HepG2 (cell line): ENCODE results near the gene KPNB1. TPM values are rescaled to one million over a fixed set of nuclear protein-coding genes. Genes with fewer than 3 reads are reported as not detected.

Source experiments
- ATAC-seq: fragments of 200-7000 bp; cut with Tn5 transposase; 3 replicates; pipeline ENCODE4 v1.9.1; 2020; ENCODE audit warnings: mild to moderate bottlenecking, moderate library complexity
- BruUV-seq: library from RNA; stranded (reverse); fragments of 400-500 nt; replicated peaks from 2 replicates; lab custom pipeline; 2021; lab: Mats Ljungman, UMichigan
- CTCF ChIA-PET: fragments of 300-600 bp; formaldehyde crosslinking; extraction: SDS; loops from one replicate; lab custom pipeline; 2021; ENCODE audit warnings: low total read pairs, inconsistent platforms, low intra/inter-chr PET ratio; lab: Yijun Ruan, JAX
- POLR2A ChIA-PET: fragments of 350-600 bp; sonication (Branson Sonifier 250); formaldehyde crosslinking; loops from one replicate; lab custom pipeline; 2020; ENCODE audit warnings: antibody characterized with exemption, inconsistent platforms; lab: Yijun Ruan, JAX
- DNase-seq: peaks from one replicate; pipeline ENCODE4 v3.0.0-alpha.2; 2015; ENCODE audit warnings: low spot score
- FAIRE-seq: peaks from 3 replicates; lab custom pipeline; 2011; peaks lifted over from hg19 to GRCh38; lab: Jason Lieb, UNC
- H2AFZ ChIP-seq: one replicate; pipeline ENCODE4 v1.6.1; 2011; ENCODE audit warnings: low read length, inconsistent platforms
- H3K27ac ChIP-seq: fragments of 300-600 bp; 3 replicates; pipeline ENCODE4 v1.8.0; 2011; ENCODE audit warnings: mixed run types, mild to moderate bottlenecking, mixed read lengths, low read length, inconsistent platforms; ENCODE audit not compliant: insufficient read depth; ENCODE audit errors: extremely low read length
- H3K27me3 ChIP-seq, 2 experiments: fragments of 200-600 bp in 1 of 2; 2 replicates in 1 of 2; 3 replicates in 1 of 2; pipeline versions ENCODE4 v1.6.0 to v1.8.0; 2011; ENCODE audit warnings: low read length in 2 of 2, mild to moderate bottlenecking in 2 of 2, moderate library complexity in 2 of 2, inconsistent platforms in 1 of 2; ENCODE audit not compliant: insufficient read depth in 2 of 2, control insufficient read depth in 1 of 2
- H3K36me3 ChIP-seq, 2 experiments: fragments of 200-600 bp in 1 of 2; replicated peaks in 1 of 2; 2 replicates in 1 of 2; 3 replicates in 1 of 2; pipeline versions ENCODE4 v1.5.1 to v1.8.0; 2011; ENCODE audit warnings: low read length in 2 of 2, inconsistent platforms in 1 of 2; ENCODE audit not compliant: insufficient read depth in 2 of 2, control insufficient read depth in 1 of 2
- H3K4me1 ChIP-seq: 2 replicates; pipeline ENCODE4 v1.5.1; 2012; ENCODE audit warnings: low read length, inconsistent platforms; ENCODE audit not compliant: insufficient read depth
- H3K4me2 ChIP-seq: 2 replicates; pipeline ENCODE4 v1.6.0; 2011; ENCODE audit warnings: low read depth, low read length, inconsistent platforms
- H3K4me3 ChIP-seq, 3 experiments: fragments of 200-600 bp in 1 of 3; sonication (generic), shearing (Covaris generic) in 1 of 3; replicated peaks in 1 of 3; 2 replicates each; pipeline ENCODE4 v1.5.1; 2011 to 2016; ENCODE audit warnings: low read length in 3 of 3, inconsistent platforms in 2 of 3, low read depth in 2 of 3, mild to moderate bottlenecking in 2 of 3, control low read depth in 1 of 3, mixed read lengths in 1 of 3; ENCODE audit not compliant: insufficient read depth in 1 of 3
- H3K79me2 ChIP-seq: one replicate; pipeline ENCODE4 v1.6.1; 2011; ENCODE audit warnings: low read length, inconsistent platforms; ENCODE audit not compliant: insufficient read depth
- H3K9ac ChIP-seq: 2 replicates; pipeline ENCODE4 v1.6.0; 2011; ENCODE audit warnings: mild to moderate bottlenecking, low read depth, low read length, inconsistent platforms; ENCODE audit not compliant: insufficient read depth
- H3K9me3 ChIP-seq: 2 replicates; pipeline ENCODE4 v1.5.1; 2012; ENCODE audit warnings: mild to moderate bottlenecking, low read length
- H4K20me1 ChIP-seq: 2 replicates; pipeline ENCODE4 v1.6.0; 2011; ENCODE audit warnings: inconsistent platforms, mild to moderate bottlenecking, low read length, moderate library complexity; ENCODE audit not compliant: insufficient read depth
- AGO2 ChIP-seq: fragments of 200-400 bp; formaldehyde crosslinking; optimal IDR thresholded peaks from 2 replicates; pipeline ENCODE3; 2017; ENCODE audit warnings: mild to moderate bottlenecking, low read depth, low read length, moderate library complexity
- CBX1 ChIP-seq: IDR thresholded peaks from one replicate; pipeline ENCODE4 v1.6.1; 2016; ENCODE audit warnings: antibody characterized with exemption, low read depth
- CEBPG ChIP-seq: IDR thresholded peaks from 2 replicates; pipeline ENCODE4 v1.6.1; 2016
- E2F5 ChIP-seq: sonication (generic); formaldehyde crosslinking; conservative IDR thresholded peaks from 2 replicates; pipeline ENCODE4 v1.4.0; 2020; ENCODE audit warnings: missing genetic modification reagents
- HDAC2 ChIP-seq: sonication (generic); formaldehyde crosslinking; IDR thresholded peaks from 2 replicates; pipeline ENCODE4 v1.4.0; 2020; ENCODE audit warnings: missing genetic modification reagents
- JUNB ChIP-seq: sonication (generic); formaldehyde crosslinking; IDR thresholded peaks from 2 replicates; pipeline ENCODE4 v1.8.0; 2022; ENCODE audit warnings: missing genetic modification reagents, mild to moderate bottlenecking, borderline replicate concordance
- MAFK ChIP-seq, 2 experiments: IDR thresholded peaks in 1 of 2; conservative IDR thresholded peaks in 1 of 2; 2 replicates each; pipeline ENCODE4 v1.6.1; 2011; ENCODE audit warnings: improper control_type of control experiment in 2 of 2, low read length in 2 of 2
- MBD4 ChIP-seq: IDR thresholded peaks from 2 replicates; pipeline ENCODE4 v1.6.1; 2012; ENCODE audit warnings: low read length, inconsistent platforms, borderline replicate concordance
- MIER2 ChIP-seq: IDR thresholded peaks from 2 replicates; pipeline ENCODE4 v1.6.1; 2016; ENCODE audit warnings: missing biosample characterization, missing genetic modification reagents
- NFE2 ChIP-seq: sonication (generic); formaldehyde crosslinking; IDR thresholded peaks from 2 replicates; pipeline ENCODE4 v1.4.0; 2020; ENCODE audit warnings: missing genetic modification reagents
- NFIB ChIP-seq: sonication (generic); formaldehyde crosslinking; IDR thresholded peaks from 2 replicates; pipeline ENCODE4 v1.9.0; 2021; ENCODE audit warnings: missing genetic modification reagents, mild to moderate bottlenecking, borderline replicate concordance
- NR2C2 ChIP-seq: sonication (generic); formaldehyde crosslinking; IDR thresholded peaks from 2 replicates; pipeline ENCODE4 v1.4.0; 2020; ENCODE audit warnings: missing genetic modification reagents, mild to moderate bottlenecking, moderate library complexity, borderline replicate concordance
- POLR2A ChIP-seq, 2 experiments: IDR thresholded peaks; 2 replicates each; pipeline ENCODE4 v1.6.1; 2011; ENCODE audit warnings: low read depth in 2 of 2, low read length in 2 of 2, mild to moderate bottlenecking in 1 of 2, moderate library complexity in 1 of 2; ENCODE audit not compliant: insufficient read depth in 1 of 2
- POLR2AphosphoS5 ChIP-seq: IDR thresholded peaks from 2 replicates; pipeline ENCODE4 v1.6.1; 2012; ENCODE audit warnings: low read depth, low read length
- REST ChIP-seq, 2 experiments: IDR thresholded peaks; 2 replicates each; pipeline ENCODE4 v1.6.1; 2011 to 2012; ENCODE audit warnings: low read length in 2 of 2, borderline replicate concordance in 1 of 2, low read depth in 1 of 2, mild to moderate bottlenecking in 1 of 2, moderate library complexity in 1 of 2
- ZBTB37 ChIP-seq: sonication (generic); formaldehyde crosslinking; IDR thresholded peaks from 2 replicates; pipeline ENCODE4 v1.4.0; 2020; ENCODE audit warnings: mild to moderate bottlenecking, missing genetic modification reagents
- ZNF7 ChIP-seq: IDR thresholded peaks from 2 replicates; pipeline ENCODE4 v1.6.1; 2016; ENCODE audit warnings: missing biosample characterization, missing genetic modification reagents
- WGBS: methylation state at CpG from one replicate; pipeline ENCODE4 v1.1.6; 2017; ENCODE audit warnings: low lambda C conversion rate; 5-methylcytosine and 5-hydroxymethylcytosine counted together
- in situ Hi-C: cut with HindIII; loops from 2 replicates; pipeline ENCODE4 v1.10.0; 2017; ENCODE audit warnings: low pct_unique_long_range_greater_than_20kb; ENCODE audit not compliant: extremely low pct_ligation_motif_present
- intact Hi-C: fragments of 100-400 bp; cut with micrococcal nuclease; formaldehyde crosslinking; loops from one replicate; pipeline ENCODE4 v1.10.0; 2022; ENCODE audit not compliant: unreplicated experiment
- polyA plus RNA-seq, 8 experiments: library from polyadenylated mRNA; depleted of rRNA in 3 of 8; stranded (reverse) in 7 of 8; unstranded in 1 of 8; fragments of >200 nt; fragmentation: Illumina TruSeq in 4 of 8; extraction: Trizol in 4 of 8; gene quantifications; 2 replicates each; pipeline versions ENCODE4 v1.2.1 to v1.2.3, GENCODE V29; 2011 to 2016; ENCODE audit warnings: low read depth in 4 of 8, missing spikeins in 1 of 8, mixed read lengths in 1 of 8; ENCODE audit not compliant: insufficient read depth in 1 of 8
- total RNA-seq, 5 experiments: library from RNA; depleted of rRNA; stranded (reverse); fragments of >200 nt; fragmentation: Illumina TruSeq; extraction: Trizol; gene quantifications; 2 replicates each; pipeline ENCODE4 v1.2.3, GENCODE V29; 2016; ENCODE audit warnings: low read depth in 1 of 5

The KPNB1 gene
- total and polyA plus RNA-seq, 2 of the 13 experiments (the other 11 are each of a cell fraction or from before 2014, with no cell fraction given), result 164 to 424 TPM

- TF ChIP-seq NR2C2 (CRISPR knock-in tag) (no peak), NFE2 (CRISPR knock-in tag) (no peak), NFIB (CRISPR knock-in tag) (no peak), ZNF7 (CRISPR knock-in tag) (peak; percentile 64; the same call in 1 of the 2 replicates), JUNB (CRISPR knock-in tag) (no peak), AGO2 (peak; percentile 31), CEBPG (CRISPR knock-in tag) (no peak), MAFK (conservative IDR thresholded peaks at IDR 0.05 in 1 of 2, IDR thresholded peaks at IDR 0.05 in 1 of 2; ENCODE audit: low read length in 2 of 2) (0 out of 4 replicates have a peak, but pooled peaks of 1 of the 2 experiments have one; percentile 13), CBX1 (no peak), E2F5 (CRISPR knock-in tag) (no peak), ZBTB37 (CRISPR knock-in tag) (no peak)
- TF ChIP-seq, all 625 proteins: peak for 4
Measured at GRCh38 chr17:47651704-47652103, 2.0 kb downstream of the KPNB1 start (continued).

- Histone ChIP-seq H2AFZ (no peak overlapping the region), H3K9me3 (no peaks in the 10 kb centered on the region), H3K9ac (no peak overlapping the region), H3K27me3 (no peaks in the 10 kb centered on the region; a peak in 1 of 5 replicates), H4K20me1 (peaks cover 33% of the 10 kb centered on the region), H3K79me2 (peaks cover 72% of the 10 kb centered on the region), H3K4me3 (no peak overlapping the region), H3K36me3 (peaks cover 33 to 53% of the 10 kb centered on the region in 2 experiments), H3K4me2 (peak overlapping the region; percentile 8; the same call in 1 of the 2 replicates), H3K27ac (no peak overlapping the region), H3K4me1 (peaks cover 60% of the 10 kb centered on the region)
- in situ Hi-C loops (no loop called here), intact Hi-C loops (loop anchor here (5.0 kb wide), 1 partner anchor 35 kb away; no protein-coding TSS in a partner anchor)
- TF ChIP-seq MBD4 (no peak), MIER2 (CRISPR knock-in tag) (peak; percentile 86), REST (IDR thresholded peaks at IDR 0.05; ENCODE audit: borderline replicate concordance in 1 of 2, low read depth in 1 of 2, low read length in 2 of 2) (peak; percentile 37 to 92), HDAC2 (CRISPR knock-in tag) (no peak), POLR2A (IDR thresholded peaks at IDR 0.05; ENCODE audit: insufficient read depth in 1 of 2, low read depth in 2 of 2, low read length in 2 of 2) (peak in 1 of 2 experiments; percentile 20; a peak in 1 of 4 replicates), POLR2AphosphoS5 (peak; percentile 34; the same call in 1 of the 2 replicates)
- no peak for ATAC-seq
- no TSS peak for BruUV-seq
- CTCF ChIA-PET, result no interaction called here
- POLR2A ChIA-PET, result interaction anchor here (0.8 to 6.7 kb wide), 2 partner anchors 12 to 24 kb away, joined by 3 to 59 read pairs; no protein-coding TSS in a partner anchor
- FAIRE-seq, result no peak
- no peak for DNase-seq
- 95% methylated on average over 6 of the region's 6 CpGs for WGBS
Measured at GRCh38 chr17:47652570-47652969, 2.9 kb downstream of the KPNB1 start.
